ENCODE results near the gene NEU2. TPM values are rescaled to one million over a fixed set of nuclear protein-coding genes. Genes with fewer than 3 reads are reported as not detected.

NEU2 gene
- total RNA-seq: not detected in 2 replicates

DNA sequence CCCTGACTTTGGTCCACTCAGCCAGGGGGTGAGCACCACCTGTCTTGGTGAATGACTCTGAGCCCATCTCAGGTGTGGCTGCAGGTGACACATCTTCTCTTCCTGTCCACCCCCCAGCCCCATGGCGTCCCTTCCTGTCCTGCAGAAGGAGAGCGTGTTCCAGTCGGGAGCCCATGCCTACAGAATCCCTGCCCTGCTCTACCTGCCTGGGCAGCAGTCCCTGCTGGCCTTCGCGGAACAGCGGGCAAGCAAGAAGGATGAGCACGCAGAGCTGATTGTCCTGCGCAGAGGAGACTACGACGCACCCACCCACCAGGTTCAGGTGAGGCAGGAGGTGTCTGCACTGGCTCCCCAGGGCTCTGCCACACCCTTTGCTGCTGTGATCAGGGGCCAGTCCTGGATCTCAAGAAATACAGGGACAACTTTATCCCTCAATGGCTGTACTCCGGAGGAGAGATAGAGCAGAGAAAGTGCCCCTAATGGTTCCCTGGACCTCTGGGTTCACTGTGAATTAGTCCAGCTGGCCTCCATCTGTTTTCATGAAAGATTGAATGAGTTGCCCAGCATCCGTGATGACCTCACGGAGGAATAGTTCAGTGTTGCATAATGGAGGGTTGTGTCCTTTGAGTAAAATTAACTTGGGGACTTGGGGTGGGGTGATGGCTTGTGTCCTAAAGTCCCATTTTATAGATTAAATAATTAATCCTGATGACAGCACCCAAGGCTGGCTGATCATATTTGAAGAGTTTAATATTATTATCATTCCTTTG is at the start of gene NEU2:
Gene NEU2, plus strand, starts transcription at position 122 of the 770 bp plus-strand sequence. Its CDS starts 0 bp downstream, at position 122.
- FAIRE-seq: no peak
- TF ChIP-seq, protein P1, sequence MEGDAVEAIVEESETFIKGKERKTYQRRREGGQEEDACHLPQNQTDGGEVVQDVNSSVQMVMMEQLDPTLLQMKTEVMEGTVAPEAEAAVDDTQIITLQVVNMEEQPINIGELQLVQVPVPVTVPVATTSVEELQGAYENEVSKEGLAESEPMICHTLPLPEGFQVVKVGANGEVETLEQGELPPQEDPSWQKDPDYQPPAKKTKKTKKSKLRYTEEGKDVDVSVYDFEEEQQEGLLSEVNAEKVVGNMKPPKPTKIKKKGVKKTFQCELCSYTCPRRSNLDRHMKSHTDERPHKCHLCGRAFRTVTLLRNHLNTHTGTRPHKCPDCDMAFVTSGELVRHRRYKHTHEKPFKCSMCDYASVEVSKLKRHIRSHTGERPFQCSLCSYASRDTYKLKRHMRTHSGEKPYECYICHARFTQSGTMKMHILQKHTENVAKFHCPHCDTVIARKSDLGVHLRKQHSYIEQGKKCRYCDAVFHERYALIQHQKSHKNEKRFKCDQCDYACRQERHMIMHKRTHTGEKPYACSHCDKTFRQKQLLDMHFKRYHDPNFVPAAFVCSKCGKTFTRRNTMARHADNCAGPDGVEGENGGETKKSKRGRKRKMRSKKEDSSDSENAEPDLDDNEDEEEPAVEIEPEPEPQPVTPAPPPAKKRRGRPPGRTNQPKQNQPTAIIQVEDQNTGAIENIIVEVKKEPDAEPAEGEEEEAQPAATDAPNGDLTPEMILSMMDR (IDR thresholded peaks at IDR 0.05; ENCODE audit: insufficient read depth, low read length, severe bottlenecking): no peak
- Histone ChIP-seq H3K27me3 (ENCODE audit: control insufficient read depth, insufficient read depth, low read length) (no peaks in the 10 kb centered on the region), H3K4me3 (ENCODE audit: low read depth, low read length) (no peak within 1 kb of the TSS), H3K36me3 (ENCODE audit: control insufficient read depth, insufficient read depth, low read length) (no peaks in the 10 kb centered on the region)
- DNase-seq (ENCODE audit: low read depth): no peak

DNA sequence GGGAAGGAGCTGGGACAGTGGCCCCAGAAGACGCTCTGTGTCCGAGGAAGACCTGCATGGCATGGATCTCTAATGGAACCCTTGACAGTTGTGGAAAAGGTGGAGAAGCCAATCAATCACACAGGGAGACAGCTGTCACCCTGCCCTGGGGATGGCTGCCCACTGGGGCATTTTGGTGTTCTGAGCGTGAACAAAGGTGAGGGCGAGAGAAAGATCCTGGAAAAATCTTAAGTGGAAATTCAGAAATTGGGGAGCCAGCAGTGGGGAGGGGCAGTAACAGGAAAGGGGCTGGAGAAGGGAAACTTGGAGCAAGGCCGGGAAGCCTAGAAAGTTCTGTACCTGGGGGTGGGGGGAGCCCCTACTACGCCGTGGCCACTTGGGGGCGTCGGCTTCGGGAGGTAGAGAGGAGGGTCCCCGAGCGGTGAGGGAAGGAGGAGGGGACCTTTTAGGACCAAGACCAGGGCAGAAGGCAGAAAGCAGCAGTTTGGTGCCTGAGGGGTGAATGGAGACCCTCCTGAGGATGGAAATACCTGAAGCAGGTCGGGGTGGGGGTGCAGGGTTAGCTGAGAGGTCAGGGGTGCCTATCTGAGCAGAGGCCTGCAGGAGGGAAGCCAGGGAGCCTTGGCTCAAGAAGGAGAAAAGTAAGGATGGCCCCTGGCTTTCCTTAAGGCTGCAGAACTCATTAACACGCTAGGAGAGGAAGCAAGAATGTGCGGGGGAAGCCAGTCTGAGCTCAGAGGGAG is 49.4 kb upstream of the NEU2 start:
- Histone ChIP-seq H3K36me3 (ENCODE audit: control insufficient read depth, insufficient read depth, low read length) (no peaks in the 10 kb centered on the region), H3K4me3 (ENCODE audit: low read depth, low read length) (no peak overlapping the region), H3K27me3 (ENCODE audit: control insufficient read depth, insufficient read depth, low read length) (no peaks in the 10 kb centered on the region)
- FAIRE-seq (no peak), DNase-seq (ENCODE audit: low read depth) (no peak)
- TF ChIP-seq, protein P1 (IDR thresholded peaks at IDR 0.05; ENCODE audit: insufficient read depth, low read length, severe bottlenecking): no peak

DNA sequence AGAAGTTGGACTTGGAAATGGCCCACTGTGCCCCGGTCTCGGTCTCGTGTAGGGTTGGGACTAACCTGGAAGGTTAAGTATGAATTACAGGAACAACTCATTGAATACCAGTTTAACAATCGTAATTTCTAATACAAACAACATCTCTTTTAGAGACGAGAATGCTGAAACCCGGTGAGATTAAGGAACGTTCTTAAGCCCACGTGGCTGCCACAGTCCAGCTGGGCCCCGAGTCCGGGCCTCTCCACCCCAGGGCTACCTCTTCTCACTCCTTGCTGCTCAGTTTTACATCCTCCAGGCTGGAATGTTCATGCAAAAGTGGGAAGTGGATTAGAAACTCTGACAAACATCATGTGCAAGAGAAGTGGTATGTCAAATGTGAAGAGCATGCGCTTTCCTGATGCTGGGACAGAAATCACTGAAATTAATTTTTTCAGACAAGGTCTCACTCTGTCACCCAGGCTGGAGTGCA is 48.8 kb upstream of the NEU2 start:
- no peaks in the 10 kb centered on the region for H3K27me3 ChIP-seq (ENCODE audit: control insufficient read depth, insufficient read depth, low read length)
- DNase-seq (ENCODE audit: low read depth) (no peak), FAIRE-seq (no peak)
- H3K36me3 ChIP-seq (ENCODE audit: control insufficient read depth, insufficient read depth, low read length): no peaks in the 10 kb centered on the region
- TF ChIP-seq, protein P1 (IDR thresholded peaks at IDR 0.05; ENCODE audit: insufficient read depth, low read length, severe bottlenecking): no peak
- no peak overlapping the region for H3K4me3 ChIP-seq (ENCODE audit: low read depth, low read length)

DNA sequence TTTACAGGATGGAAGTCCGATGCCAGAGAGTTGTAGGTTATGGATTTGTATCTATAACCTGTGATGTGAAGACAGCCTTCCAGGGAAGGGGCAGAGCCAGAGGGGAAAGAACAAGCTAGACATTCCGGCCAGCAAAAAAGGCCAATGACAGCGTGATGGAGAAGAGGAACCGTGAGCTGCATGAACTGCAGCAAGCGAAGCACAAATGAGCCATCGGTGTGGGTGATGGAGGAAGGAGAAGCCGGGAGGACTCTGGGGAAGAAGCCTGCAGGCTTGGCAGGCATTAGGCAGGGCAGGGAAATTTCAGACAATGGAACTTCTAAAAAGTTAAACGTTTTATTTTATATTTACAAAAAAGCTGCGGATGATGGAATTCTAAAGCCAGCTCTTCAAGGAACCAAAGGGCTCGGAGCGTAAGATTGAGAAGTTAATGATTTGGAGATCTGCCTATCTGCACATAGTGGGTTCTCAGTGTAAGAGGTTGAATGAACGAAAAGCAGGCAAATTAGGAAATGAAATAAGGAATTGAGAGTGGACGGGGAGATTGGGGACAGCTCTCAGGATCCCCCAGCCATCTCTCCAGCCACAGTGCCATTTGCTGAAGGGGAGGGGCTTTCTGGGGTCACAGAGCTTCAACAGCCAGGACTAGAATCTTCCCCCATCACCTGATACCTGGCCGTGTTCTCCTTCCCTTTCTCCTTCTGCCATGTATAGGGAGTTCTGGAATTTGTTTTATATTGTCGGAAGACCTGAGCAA is 47.8 kb upstream of the NEU2 start:
- no peak overlapping the region for H3K4me3 ChIP-seq (ENCODE audit: low read depth, low read length)
- DNase-seq (ENCODE audit: low read depth) (no peak), FAIRE-seq (no peak)
- no peaks in the 10 kb centered on the region for H3K27me3 ChIP-seq (ENCODE audit: control insufficient read depth, insufficient read depth, low read length)
- TF ChIP-seq, protein P1 (IDR thresholded peaks at IDR 0.05; ENCODE audit: insufficient read depth, low read length, severe bottlenecking): no peak
- H3K36me3 ChIP-seq (ENCODE audit: control insufficient read depth, insufficient read depth, low read length): no peaks in the 10 kb centered on the region

DNA sequence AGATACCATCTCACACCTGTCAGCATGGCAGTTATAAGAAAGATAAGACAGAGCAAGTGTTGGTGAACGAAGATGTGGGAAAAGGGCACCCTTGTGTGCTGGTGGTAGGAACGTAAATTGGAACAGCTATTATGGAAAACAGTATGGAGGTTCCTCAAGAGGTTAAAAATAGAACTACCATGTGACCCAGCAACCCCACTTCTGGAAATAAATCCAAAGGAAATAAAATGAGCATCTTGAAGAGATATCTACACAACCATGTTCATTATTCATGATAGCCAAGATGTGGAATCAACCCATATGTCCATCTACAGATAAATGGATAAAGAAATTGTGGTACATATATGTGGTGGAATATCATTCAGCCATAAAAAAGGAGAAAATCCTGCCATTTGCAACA is 46.3 kb upstream of the NEU2 start:
- DNase-seq (ENCODE audit: low read depth) (no peak), FAIRE-seq (no peak)
- no peaks in the 10 kb centered on the region for H3K36me3 ChIP-seq (ENCODE audit: control insufficient read depth, insufficient read depth, low read length)
- H3K4me3 ChIP-seq (ENCODE audit: low read depth, low read length): no peak overlapping the region
- H3K27me3 ChIP-seq (ENCODE audit: control insufficient read depth, insufficient read depth, low read length): no peaks in the 10 kb centered on the region
- TF ChIP-seq, protein P1 (IDR thresholded peaks at IDR 0.05; ENCODE audit: insufficient read depth, low read length, severe bottlenecking): no peak

Data from bronchial epithelial cell (primary cell).